Stimulated activated CD4-positive, alpha-beta T cell treated with anti-CD3 and anti-CD28 coated beads, TNF-alpha, amount 100 ng/mL, for 24 hours (primary cell): ENCODE data around the gene TCIRG1.

Source experiments
- DNase-seq, 3 experiments: peaks; one replicate each; pipeline ENCODE4 v3.0.0-alpha.2; 2020; ENCODE audit warnings: low read depth in 3 of 3

The TCIRG1 gene

GRCh38 chr11:68004551-68005335 is 34.1 kb upstream of the TCIRG1 start:
- DNase-seq = no peak

DNA sequence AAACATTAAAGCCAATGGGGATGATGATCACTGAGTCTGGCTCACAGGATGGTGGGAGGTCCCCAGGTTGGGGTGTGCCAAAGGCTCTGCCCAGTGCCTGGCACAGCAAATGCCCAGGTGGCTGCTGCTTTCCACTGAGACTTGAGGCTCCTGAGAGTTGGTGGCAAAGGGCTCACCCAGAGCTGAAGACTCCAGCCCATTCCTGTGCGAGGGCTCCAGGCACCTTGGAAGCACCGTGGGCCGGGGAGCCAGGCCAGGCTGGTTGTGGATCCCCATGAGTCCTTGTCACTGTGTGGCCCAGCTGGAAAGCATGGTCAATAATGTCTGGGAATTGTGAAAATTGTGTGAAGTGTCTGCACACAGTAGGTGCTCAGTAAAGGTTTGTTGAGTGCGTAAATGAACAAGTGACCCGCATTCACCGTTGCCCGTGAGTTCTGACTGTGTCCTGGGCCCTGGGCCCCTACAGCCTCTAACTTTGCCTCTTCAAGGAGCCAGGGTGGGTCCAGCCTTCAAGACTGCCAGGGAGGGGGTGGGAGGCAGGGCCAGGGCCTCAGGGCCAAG is 32.1 kb upstream of the TCIRG1 start:
- no peak for DNase-seq

- no peak for DNase-seq
Observed at GRCh38 chr11:68007498-68008380, 31.1 kb upstream of the TCIRG1 start.

- DNase-seq = no peak
Observed at GRCh38 chr11:68008381-68009337, 30.2 kb upstream of the TCIRG1 start.

DNA sequence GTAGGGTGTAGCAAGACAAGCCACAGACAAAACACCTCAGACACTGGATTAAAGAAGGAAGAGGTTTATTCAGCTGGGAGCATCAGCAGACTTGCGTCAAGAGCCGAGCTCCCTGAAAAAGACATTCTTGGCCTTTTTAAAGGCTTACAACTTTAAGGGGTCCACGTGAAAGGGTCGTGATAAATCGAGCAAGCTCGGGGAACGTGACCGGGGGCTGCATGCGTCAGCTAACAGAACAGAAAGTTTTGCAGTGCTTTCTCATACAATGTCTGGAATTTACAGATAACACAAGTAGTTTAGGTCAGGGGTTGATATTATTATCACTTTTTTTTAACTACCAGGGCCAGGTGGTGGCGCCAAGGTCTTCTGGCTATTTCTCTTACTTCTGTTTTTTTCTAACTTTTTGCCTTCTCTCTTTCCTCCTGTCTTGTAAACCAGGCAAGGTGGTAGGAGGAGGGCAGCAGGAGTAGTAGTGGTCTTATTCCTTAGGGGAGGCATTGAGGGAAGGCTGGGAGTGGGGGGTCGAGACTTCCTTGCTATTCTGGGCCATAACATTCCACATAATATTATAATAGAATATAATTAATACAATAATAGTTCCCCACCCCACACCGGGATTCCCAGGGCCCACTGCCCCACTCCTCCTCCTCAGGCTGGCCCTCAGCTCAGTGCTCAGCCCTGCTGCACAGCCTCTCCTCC is 29.3 kb upstream of the TCIRG1 start:
- no peak for DNase-seq

GRCh38 chr11:68010090-68011041 is 28.5 kb upstream of the TCIRG1 start, which contains the start of gene ALDH3B1:
Gene ALDH3B1 (plus strand): TSS chr11:68010327. CDS start chr11:68015298, 4,971 bp downstream.
- no peak for DNase-seq

GRCh38 chr11:68011051-68011943 is 27.5 kb upstream of the TCIRG1 start:
- no peak for DNase-seq

- no peak for DNase-seq
Observed at GRCh38 chr11:68012044-68012842, 26.6 kb upstream of the TCIRG1 start.

DNA sequence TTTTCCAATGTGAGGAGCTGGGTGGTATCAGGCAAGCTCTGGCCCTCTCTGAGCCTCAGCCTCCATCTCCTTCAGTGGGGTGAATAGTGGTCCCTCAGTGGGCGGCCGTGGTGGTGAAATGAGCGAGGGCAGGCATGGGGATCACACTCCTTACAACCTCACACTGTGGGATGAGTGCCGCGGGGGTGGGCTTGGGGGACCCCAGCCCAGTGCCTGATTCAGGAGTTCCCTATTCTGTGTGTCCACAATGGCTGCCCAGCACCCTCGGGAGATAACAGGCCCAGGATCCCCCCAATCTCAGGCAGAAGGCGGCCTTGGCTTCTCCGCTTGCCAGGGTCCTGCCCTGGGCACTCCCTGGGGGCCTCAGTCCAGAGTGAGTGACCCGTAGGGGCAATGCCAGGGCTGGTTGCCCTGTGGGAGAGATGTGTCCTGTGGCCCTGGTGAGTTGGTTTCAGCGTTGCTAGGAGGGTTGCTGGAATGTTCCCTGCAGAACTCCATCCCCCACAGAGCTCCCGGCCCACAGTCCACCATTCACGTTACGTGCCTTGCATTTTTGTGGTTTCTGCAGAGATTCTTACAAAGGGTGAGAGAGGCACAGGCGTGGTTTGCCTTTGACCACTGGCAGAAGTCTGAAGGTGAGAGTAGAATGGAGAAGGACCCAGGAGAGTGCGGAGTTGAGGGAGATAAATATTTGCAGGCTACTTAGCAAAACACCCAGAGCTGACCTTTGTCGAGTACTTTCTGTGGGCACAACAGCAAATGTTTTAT is 25.8 kb upstream of the TCIRG1 start:
- no peak for DNase-seq

DNA sequence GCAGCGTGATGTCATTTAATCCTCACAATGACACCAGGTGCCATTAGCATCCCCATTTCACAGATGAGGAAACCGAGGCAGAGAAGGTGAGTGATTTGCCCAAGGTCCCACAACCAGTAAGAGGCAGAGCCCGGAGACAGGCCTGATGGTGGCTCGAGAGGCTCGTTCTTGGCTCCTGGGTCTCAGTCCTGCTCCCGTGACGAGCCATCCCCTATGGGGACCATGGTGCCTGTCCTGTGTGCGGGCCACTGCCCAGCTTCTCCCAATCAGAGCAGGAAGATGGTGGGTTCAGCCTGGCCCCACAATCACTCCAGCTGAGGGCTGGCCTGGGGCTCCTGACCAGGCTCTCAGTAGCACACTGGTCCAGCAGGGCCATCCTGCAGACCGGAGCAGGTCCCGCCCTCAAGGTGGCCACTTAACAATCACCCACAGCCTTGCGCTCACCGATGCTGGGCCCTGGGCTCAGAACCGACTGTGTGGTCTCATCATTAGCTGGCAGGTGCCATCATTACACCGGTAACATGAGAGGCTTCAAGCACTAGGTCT is 25.1 kb upstream of the TCIRG1 start:
- no peak for DNase-seq

DNA sequence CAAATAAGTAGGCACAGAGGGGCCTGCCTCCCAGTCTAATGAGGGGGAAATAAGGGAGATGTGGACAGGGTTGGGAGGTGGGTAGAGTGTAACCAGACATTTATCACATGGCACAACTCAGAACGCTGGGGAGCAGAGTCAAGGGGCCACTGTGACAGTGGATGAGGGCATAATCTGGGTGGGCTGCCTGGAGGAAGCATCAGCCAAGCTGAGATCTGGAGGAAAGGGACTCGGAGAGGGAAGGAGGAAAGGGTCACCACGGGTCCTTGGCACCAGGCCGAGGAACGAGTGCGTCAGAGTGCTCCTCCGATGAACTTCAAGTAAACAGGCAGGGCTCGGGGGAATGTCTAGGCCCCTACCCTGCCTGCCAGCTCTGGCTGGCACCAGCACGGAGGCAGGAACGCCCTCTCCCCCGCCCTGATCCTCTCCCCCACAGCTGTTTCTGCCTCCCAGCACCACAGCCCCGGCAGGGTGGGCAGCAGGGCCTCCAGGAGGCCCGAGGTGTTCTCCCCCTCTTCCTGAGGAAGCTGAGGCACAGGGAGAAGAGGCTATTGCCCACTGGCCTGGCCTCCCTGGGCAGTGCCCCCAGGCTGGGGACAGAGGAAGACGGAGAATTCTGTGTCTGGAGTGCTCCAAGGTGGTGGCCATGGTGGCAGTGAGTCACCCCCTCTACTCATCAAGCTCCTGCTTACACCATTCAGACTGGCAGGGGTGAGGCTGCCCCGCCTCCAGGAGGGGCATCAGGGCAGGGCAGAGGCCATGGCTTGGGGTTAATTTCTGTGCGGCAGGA is 24.5 kb upstream of the TCIRG1 start:
- DNase-seq = no peak

- DNase-seq = no peak
Observed at GRCh38 chr11:68014947-68015447, 23.8 kb upstream of the TCIRG1 start.

GRCh38 chr11:68015467-68015866 is 23.4 kb upstream of the TCIRG1 start:
- DNase-seq = no peak

GRCh38 chr11:68016161-68016903 is 22.5 kb upstream of the TCIRG1 start:
- no peak for DNase-seq
